ENCODE data around the gene TLE3.

TLE3 gene

DNA sequence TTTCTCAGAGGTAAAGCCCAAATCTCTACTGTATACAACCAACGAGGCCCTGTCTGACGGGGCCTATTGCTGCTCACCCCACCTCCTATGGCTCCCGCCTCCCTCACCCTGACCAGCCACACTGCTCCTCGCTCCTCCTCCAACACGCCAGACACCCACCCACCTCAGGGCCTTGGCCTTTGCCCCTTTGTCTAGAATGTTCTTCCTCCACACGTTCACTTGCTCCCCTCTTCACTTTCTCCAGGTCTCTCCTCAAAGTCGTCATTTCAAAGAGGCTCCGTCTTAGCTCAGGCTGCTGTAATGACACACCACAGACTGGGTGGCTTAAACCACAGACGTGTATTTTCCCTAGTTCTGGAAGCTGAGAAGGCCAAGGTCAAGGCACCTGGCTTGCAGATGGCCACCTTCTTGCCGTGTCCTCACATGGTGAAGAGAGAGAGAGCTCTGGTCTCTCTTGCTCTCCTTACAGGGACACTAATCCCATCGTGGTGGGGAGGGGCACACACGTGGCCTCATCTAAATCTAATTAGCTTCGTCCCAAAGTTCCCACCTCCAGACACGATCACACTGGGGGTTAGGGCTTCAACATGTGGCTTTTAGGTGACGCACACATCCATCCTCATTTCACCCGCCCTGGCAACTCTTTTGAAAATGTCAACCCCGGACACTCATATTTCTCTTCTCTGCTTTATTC lies 98.2 kb downstream of the TLE3 start:
- no peak for DNase-seq

DNA sequence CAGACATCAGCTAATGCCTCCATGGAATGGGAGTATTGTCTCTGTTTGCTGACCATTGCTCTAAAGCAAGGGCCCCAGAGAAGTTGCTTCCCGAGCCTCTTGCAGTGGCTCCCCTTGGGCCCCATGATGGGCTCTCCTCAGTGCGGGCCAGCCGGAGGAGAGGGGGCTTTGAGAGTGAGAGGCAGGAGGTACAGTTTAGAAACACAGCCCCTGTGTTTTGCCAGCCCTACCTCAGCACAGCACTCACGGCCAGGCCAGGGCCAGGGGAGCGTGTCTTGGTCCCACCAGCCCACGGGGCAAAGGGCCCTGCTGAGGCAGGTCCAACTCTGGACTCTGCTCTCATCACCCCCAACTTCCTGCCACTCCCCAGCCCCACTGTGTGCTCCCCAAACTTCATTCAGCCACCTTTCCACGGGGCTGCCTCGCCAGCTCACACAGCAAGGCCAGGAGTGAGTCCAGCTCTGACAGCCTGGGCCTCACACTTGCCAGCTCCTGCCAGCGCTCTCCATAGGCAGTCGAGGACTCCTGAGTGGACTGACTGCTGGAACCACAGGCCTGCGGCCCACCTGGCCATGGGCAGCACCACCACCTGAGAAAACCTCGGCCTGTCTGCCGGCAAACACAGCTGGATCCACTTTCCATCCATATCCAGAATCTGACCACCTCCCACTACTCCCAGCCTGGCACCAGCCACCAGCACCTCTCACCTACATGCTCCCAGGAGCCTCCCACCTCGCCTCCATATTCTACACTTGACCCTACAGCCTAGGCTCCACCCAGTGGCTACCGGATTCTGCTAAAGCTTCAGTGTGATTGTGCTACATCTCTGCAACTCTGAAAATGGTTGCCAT lies 99.0 kb downstream of the TLE3 start:
- no peak for DNase-seq

- DNase-seq: no peak
Observed at GRCh38 chr15:69997813-69998212, 99.9 kb downstream of the TLE3 start.

Data from CD4-positive, alpha-beta T cell treated with Interleukin-1 beta for 1 hour (primary cell).